Left kidney (tissue), 2 donors: ENCODE data around the gene TMEM178B. TPM values are rescaled to one million over a fixed set of nuclear protein-coding genes. Genes with fewer than 3 reads are reported as not detected.
"Not testable (repeated sequence)": the region's sequence is repeated elsewhere in the genome, so short reads cannot be mapped to it uniquely, and the experiment has no call there.

Source experiments
- DNase-seq: peaks from one replicate; pipeline ENCODE4 v3.0.0-alpha.2; 2013
- polyA plus RNA-seq: library from polyadenylated mRNA; unstranded; fragments of 120-200 nt; gene quantifications from one replicate; pipeline ENCODE4 v1.2.1, GENCODE V29; 2013; ENCODE audit not compliant: insufficient read length

TMEM178B gene
- polyA plus RNA-seq, 1 donor = 0.52 TPM

DNA sequence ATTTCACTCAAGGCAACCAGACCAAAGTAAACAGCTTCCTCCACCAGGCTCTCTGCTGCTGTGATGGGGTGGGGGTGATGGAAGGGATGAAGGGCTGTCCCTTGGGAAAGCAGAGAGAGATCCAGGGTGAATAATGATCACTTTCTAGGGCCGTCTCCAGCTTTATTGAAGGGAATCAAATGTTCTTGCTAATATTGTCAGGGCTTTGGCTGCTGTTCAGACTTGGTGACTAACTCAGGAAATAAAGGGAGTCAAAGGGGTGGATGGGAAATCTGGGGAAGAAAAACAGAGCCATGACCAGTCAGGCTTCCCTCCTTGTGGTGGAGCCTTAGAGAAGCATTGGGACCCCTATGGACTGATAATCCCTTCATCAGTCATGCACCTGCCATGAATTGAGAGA, 281.2 kb downstream of the TMEM178B start:
- DNase-seq = no peak

DNA sequence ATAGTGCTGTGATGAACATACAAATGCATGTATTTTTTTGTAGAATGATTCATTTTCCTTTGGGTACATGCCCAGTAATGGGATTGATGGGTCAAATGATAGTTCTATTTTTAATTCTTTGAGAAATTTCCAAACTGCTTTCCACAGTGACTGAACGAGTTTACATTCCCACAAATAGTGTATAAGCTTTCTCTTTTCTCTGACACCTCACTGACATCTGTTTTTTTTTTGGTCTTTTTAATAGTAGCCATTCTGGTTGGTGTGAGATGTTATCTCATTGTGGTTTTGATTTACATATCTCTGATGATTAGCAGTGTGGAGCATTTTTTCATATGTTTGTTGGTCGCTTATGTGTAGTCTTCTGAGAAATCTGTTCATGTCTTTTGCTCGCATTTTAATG, 282.3 kb downstream of the TMEM178B start:
- no peak for DNase-seq

DNA sequence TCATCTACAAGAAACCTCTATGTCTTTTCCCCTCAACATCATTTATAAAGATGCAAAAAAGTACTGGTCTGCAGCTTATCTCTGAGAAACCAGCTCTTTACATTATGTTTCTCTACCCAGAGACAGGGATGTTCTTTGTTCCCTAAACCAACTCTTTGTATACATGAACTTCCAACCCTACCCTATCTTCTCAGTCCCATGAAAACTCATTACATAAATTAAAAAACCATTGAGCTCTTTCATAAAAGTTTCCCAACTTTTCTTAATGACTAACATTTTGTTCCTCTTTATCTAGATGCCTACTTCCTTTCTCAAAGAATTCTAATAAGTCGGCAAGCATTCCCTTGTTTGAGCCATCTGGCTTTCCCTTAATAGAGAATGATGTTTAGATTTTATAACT, 284.5 kb downstream of the TMEM178B start:
- no peak for DNase-seq

DNA sequence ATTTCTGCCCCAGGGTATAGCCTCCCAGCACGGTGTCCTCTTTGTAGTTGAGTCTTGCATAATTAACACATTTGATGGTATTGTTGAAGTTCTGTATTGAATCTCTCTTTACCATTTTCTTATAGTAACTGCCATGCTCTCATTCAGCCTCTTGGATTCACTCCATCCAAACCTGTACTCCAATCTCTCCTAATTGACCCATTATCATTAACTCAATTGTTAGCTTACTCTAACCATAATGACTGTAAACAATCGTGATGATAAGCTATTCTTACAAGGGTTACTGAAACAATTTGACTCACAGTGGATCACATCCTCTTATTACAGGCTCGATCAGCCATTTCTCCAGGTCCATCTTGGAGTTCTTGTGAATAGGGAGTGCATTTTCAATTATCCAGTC, 285.4 kb downstream of the TMEM178B start:
- no peak for DNase-seq

DNA sequence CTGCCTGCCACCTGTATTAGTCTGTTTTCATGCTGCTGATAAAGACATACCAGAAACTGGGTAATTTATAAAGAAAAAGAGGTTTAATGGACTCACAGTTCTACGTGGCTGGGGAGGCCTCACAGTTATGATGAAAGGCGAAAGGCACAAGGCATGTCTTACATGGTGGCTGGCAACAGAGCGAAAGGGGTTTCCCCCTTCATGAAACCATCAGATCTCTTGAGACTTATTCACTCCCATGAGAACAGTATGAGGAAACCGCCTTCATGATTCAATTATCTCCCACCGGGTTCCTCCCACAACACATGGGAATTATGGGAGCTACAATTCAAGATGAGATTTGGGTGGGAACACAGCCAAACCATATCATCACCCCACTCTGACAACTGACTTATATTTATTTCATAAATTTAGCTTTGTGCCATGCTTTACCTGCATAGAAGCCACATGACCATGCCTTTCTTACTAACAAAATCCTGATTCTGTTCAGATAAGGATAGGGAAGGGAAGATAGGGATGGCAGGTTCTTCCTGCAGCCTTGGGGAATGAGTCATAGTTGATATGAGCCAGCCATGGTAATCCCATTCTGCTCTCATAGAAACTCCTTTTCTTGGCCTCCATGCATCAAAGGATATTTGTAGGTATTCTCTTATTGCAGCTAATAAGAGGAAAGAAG, 286.0 kb downstream of the TMEM178B start:
- no peak for DNase-seq

DNA sequence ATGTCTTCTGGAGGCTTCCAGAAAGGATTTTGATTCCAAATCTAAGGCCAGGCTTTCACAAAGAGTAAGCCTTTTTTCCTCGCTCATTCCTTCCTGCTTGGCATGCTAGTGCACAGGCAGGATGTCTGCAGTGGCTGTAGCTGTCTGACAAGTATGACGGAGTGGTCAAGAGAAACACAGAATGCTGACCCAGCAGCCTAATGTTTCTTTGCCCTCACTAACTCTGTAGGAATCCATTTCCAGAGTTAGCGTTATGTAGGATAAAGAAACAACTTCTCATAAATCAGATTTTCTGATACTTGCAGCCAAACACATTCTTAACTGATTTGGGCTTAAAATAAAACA, 286.5 kb downstream of the TMEM178B start:
- DNase-seq = no peak

DNA sequence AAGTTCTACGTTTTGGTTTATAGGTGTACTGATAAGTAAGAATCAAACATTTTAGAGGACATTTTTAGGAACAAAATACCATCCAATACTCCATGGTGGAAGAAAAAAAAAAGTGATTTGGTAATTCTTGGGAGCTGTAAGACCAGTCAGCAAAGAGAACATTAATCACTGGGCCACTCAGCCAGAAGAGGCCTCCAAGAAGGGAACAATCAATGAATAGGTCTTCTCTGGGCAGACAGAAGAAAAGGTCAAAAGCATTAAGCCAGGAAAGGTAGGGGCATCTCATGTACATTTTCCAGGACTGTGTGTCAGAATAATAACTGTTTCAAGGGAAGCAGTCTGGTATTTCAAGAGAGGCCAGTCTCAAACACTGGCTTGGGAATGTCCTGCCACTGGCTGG, 286.9 kb downstream of the TMEM178B start:
- DNase-seq = no peak

DNA sequence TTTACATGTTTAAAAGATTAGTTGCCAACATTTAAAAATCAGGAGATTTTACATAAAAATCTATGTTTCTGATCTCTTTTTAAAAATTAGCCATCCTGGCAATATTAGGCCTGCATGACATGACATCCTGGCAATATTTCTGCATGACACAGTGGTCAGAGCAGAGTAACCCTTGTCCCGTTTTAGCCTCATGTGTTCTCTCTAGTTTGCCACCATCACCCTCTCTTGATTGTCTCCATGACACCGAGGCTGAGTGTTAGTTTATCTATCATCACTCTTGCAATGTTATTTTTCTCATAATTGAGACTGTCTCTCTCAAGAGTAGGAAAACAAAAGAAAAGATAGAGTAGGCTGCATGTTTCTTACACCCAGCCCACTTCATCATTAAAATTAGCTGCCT, 287.6 kb downstream of the TMEM178B start:
- DNase-seq = no peak

DNA sequence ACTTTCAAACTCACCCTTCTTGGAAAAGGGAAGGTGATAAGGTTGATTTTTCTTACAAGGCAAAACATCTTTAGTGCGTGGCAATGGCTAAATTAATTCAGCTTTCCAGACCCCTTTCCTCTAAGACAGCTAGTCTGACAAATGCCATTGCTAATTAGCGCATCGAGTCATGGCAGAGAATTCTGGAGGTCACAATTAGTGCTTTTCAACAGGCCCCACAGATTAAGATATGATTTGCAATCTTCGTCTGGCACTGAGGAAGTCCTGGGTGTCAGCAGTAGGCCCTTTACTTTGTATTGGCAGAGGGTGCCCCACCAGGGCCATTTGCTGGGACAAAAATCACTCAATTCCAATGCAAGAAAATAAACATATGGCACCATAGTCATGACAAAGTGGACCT, 288.1 kb downstream of the TMEM178B start:
- DNase-seq = no peak

DNA sequence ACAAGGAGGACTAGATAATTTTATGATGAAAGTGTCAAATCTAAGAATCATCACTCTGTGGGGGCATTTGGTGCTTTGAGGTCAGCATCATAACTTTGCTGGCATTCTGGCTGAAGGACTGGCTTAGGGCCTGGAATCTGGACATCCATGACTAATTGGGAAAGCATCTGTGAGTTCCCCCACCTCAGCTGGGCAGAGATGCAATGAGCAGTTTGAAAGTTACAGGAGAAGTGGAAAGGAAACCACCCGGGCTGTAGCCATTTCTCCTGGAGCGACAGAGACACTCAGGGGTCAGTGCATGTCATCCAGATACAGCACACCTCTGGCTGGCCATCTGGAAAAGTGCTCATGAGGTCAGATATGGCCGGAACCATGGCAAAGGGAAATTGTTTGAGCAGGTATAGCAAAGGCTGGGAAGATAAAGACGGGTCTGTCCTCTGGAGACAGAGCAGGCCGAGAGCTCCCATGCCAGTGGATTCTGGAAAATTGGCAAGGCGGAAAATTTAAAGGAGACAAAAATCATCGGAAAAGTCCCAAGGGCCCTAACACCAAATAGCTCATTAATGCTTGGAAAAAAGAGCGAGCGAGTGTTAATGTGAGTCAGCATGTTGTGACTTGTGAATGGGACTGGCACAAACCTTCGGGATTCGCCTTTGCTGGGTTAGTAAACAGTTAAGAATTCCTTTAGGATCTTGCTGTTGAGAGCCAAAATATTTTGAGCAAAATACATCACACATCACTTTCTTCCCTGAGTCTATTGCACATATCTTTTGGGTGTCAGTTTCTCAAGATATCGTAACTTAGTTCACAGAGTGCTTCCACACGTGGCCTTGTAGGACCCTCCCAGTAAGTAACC, 288.9 kb downstream of the TMEM178B start:
- DNase-seq = no peak

DNA sequence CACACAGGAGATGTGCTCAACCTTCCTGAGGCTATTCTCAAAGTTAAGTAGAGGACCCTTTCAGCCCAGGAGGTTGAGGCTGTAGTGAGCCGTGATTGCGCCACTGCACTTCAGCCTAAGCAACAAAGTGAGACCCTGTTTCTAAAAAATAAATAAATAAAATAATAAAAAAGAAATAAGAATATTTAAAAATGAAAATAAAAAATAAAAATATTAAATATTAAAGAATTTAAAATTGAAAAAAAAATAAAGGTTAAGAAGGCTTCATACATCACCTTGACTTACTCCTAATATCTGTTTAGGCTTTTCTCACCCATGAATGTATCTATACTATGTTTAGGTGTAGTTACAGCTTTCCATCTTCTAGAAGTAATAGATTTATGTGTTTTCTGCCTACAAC, 289.9 kb downstream of the TMEM178B start:
- DNase-seq = no peak

DNA sequence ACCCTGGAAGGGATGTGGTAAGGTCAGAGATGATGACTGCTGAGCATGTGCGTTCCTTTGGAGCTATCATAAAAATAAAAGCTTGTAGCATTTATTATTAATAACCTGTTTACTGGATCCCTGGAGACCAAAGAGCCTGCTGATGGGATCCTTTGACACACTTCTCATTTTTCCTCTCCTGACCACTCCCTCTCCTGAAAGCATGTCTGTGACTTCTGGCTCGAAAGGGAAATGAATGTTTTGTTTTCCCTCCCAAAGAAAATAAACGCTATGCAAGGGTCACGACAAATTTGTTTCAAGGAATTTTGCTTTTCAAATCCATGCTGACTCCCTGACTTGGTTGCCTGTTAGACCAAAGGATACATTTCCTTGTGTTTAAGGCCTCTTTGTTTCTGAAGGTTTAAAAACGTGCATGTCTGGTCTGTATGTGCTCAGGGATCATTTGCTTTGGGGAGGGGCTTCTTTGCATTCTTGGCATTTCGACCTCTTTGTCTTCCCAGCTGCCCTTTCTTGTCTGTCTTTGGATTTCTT, 292.3 kb downstream of the TMEM178B start:
- no peak for DNase-seq

DNA sequence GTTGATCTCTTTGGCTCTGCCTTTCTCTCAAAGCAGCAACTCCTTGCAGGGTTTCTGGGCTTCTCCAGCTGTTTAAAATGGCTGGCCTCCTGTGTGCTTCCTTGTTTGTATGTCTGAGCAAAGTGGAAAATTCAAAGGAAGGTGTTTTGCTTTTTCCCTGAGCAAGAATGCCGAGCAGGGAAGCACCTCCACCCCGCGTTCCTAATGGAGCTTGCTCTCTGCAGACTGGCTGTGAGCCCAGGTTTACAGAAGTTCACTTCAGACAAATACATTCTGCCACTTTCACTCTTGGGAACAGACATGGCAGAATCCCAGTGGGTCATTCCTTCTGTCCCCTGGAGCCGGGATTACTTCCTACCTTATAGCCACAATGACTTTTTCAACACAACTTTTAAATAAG, 295.6 kb downstream of the TMEM178B start:
- no peak for DNase-seq

DNA sequence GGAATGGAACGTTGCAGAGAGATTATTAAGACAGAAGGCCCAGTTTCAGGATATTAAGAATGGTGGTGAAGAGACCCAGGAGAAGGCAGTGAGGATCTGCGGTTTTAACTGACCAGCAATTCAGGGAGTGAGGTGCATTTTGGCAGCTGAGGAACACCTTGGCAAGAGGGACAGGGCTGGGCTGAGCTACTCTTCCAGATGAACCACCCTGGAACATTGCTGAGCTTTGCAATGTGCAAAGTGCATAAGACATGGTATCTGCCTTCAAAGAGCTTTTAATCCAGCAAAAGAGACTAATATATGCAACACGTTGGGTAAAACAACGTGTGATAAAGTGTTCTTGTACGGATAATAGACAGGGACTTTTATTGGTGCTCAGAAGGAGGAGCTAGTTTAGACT, 296.3 kb downstream of the TMEM178B start:
- DNase-seq = no peak

DNA sequence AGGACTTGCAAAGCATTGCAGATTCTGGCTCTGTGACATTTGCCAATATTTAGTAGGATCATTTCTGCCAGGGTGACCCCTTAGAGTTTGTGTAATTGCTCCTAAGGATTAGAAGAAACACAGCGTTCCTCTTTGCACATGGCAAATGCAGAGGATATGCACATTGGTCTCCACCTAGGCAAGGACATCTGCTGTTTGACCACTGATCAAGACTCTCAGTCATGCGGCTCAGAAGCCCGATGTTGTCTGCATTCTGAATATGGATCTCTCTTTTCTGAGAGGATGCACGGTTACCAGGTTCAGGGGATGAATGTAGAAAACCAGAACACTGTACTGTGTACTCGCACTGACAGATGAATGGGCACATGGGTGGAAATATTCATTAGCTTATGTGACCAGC, 296.8 kb downstream of the TMEM178B start:
- DNase-seq = no peak

DNA sequence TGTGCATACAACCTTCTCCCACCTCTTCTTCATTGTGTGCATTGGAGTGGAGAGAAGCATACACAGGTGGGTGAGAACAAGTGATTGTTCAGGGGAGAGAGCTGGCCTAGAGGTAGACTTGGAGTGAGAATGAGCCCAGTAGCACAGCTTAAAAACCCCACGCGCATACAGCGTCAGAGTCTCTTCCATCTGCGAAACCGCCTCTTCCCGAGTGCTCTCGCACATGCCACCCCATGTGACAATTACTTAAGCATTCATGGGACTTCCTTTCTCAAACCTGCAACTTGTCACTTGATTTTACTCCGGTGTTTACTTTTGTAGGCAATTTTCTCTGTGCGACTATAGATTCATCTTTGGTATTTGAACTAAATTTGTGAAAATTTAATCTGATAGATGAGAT, 300.6 kb downstream of the TMEM178B start:
- no peak for DNase-seq

DNA sequence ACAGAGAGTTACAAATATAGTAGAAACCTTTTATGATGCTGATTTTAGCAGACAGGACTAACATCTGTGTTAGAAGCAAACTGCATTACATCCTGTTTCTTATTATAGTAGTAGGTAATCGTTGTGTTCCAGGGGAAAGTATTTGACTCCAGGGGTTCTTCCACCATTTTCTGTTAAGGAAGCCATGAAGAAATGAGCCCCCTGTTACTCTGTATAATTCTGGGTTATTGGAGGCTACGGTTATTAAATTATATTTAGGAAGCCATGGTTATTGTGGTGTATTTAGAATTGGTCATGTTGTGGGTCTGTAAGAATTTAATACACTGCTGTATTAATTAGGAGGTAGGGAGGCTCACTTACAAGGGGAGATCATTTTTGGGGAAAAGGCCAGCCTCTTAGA, 301.6 kb downstream of the TMEM178B start:
- DNase-seq = no peak

DNA sequence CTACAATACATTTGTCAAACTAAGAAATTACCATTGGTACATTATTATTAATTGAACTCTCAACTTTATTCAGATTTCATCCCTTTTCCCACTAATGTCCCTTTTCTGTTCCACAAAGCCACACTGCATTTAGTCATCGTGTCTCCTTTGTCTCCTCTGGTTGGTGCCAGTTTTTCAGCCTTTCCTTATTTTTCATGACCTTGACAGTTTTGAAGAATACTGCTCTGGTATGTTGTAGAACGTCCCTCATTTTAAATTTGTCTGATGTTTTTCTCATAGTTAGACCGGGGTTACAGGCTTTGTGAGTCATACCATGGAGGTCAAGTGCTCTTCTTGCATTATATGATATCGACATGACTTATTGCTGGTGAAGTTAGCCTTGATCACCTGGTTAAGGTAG, 304.0 kb downstream of the TMEM178B start:
- DNase-seq = no peak

DNA sequence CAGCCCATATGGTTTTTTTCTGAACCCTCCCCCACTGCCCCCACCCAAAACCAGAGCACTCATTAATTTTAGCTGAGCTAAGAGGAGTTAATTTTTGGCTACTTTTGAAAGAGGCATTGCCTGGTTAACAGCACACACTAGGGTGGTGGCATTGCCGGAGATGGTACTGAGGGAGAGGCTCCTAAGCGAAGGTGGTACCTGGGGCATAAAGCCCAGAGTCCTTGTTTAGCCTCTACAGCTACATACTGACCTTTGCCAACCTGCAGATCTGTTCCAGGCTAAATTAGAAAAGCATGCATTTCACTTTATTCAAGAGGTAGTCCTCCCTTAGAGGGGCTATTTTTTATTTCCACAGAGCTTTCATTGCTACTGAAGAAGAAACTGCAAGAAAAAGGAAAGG, 304.5 kb downstream of the TMEM178B start:
- no peak for DNase-seq

DNA sequence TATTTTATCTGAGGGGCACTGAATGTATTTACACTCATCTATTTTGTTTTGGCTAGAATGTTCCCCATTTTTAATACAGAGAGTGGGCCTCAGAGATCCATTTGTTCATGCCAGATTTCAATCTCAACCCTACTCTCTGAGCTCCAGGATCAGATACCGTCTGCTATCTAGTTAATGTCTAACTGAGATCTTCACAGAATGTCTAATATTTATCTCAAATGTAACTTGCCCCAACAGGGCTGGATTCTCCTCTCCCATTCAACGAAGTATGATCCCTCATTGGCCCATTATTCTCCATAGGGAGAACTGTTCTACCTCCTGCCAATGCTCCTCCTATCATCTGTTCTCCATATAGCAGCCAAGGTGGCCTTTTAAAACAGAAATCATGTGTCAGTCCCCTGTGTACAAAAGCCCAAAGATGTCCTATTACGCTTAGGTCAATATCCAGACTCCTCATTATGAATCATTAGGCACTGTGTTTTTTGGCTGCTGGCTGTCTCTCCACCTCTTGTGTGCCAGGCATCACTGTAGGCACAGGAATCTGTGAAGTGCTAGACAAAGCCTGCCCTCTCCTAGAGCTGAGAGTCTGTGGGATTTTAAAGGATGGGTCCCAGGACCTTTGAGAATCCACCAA, 308.0 kb downstream of the TMEM178B start:
- DNase-seq = no peak

DNA sequence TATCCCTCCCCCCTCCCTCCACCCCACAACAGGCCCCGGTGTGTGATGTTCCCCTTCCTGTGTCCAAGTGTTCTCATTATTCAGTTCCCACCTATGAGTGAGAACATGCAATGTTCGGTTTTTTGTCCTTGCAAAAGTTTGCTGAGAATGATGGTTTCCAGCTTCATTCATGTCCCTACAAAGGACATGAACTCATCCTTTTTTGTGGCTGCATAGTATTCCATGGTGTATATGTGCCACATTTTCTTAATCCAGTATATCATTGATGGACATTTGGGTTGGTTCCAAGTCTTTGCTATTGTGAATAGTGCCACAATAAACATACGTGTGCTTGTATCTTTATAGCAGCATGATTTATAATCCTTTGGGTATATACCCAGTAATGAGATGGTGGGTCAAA, 309.5 kb downstream of the TMEM178B start:
- not testable (repeated sequence) for DNase-seq

DNA sequence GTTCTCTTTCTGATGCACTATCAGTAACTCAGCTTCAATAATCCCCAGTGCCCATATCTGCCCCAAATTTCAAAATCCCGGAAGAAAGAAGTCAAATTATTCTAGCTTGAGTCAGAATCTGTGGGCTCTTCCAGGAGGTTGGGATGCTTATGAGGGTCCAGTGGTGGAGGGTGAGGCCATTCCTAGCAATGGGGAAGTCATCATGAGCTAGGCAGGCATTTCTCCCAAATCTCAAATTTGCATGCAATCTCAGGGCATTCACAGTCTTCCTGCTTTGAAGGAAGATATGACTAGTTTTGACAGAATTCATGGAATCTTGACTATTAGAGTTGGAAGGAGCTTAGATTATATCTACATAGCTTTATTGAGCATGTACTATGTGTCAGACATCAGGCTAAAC, 313.0 kb downstream of the TMEM178B start:
- no peak for DNase-seq

DNA sequence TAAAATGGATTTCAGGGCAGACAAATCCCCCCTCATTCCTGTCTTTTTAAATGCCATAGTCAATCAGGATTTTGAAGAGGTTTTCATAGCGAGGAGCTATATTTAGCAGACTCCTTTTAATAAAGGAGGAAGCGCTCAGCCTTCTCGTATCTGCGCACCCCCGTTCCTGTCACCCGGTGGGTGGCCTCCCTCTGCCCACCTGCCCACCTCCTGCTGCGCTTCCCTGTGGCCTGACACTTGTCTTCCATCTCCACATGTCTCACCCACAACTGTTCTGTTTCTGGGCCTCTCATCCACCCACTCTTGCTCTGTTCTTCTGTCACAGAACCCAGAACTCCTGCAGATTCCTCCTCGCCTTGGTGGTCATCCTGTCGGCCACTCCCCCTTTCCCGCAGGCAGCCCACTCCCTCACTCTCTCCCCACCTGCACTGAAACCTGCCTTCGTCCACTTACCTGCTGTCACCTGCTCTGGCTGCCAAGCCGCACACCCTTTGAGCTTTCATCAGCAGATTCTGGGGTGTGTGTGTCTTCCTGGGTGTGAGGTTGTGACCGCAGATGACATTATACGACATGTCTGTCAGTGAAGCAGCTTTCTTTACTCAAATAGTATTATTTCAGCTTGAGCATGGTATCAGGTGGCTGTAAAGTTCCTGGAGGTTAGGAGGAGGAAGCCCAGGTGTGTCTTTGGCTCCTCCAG, 313.8 kb downstream of the TMEM178B start:
- peak; percentile 15 for DNase-seq
